ENCODE measurements around the gene CDH5.

- TF ChIP-seq POLR2AphosphoS5 (IDR thresholded peaks at IDR 0.05), result no peak
- TF ChIP-seq, protein P1, sequence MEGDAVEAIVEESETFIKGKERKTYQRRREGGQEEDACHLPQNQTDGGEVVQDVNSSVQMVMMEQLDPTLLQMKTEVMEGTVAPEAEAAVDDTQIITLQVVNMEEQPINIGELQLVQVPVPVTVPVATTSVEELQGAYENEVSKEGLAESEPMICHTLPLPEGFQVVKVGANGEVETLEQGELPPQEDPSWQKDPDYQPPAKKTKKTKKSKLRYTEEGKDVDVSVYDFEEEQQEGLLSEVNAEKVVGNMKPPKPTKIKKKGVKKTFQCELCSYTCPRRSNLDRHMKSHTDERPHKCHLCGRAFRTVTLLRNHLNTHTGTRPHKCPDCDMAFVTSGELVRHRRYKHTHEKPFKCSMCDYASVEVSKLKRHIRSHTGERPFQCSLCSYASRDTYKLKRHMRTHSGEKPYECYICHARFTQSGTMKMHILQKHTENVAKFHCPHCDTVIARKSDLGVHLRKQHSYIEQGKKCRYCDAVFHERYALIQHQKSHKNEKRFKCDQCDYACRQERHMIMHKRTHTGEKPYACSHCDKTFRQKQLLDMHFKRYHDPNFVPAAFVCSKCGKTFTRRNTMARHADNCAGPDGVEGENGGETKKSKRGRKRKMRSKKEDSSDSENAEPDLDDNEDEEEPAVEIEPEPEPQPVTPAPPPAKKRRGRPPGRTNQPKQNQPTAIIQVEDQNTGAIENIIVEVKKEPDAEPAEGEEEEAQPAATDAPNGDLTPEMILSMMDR (IDR thresholded peaks at IDR 0.05), result no peak
- no peak for TF ChIP-seq POLR2A (IDR thresholded peaks at IDR 0.05)
These were observed 55.9 kb downstream of the CDH5 start for GRCh38 chr16:66422366-66422765.

All from transverse colon (tissue), 4 donors.